GM12891 (cell line): ENCODE results near the gene GEMIN5.

ENCODE experiments used
- POLR2A ChIP-seq: IDR thresholded peaks from 2 replicates; pipeline ENCODE4 v1.6.1; 2011; ENCODE audit warnings: low read depth, low read length, control low read depth
- POLR2AphosphoS5 ChIP-seq: IDR thresholded peaks from 2 replicates; pipeline ENCODE4 v1.6.1; 2011; ENCODE audit warnings: low read depth, low read length, control low read depth
- TAF1 ChIP-seq: IDR thresholded peaks from 2 replicates; pipeline ENCODE4 v1.6.1; 2011; ENCODE audit warnings: low read depth, low read length, control low read depth

DNA sequence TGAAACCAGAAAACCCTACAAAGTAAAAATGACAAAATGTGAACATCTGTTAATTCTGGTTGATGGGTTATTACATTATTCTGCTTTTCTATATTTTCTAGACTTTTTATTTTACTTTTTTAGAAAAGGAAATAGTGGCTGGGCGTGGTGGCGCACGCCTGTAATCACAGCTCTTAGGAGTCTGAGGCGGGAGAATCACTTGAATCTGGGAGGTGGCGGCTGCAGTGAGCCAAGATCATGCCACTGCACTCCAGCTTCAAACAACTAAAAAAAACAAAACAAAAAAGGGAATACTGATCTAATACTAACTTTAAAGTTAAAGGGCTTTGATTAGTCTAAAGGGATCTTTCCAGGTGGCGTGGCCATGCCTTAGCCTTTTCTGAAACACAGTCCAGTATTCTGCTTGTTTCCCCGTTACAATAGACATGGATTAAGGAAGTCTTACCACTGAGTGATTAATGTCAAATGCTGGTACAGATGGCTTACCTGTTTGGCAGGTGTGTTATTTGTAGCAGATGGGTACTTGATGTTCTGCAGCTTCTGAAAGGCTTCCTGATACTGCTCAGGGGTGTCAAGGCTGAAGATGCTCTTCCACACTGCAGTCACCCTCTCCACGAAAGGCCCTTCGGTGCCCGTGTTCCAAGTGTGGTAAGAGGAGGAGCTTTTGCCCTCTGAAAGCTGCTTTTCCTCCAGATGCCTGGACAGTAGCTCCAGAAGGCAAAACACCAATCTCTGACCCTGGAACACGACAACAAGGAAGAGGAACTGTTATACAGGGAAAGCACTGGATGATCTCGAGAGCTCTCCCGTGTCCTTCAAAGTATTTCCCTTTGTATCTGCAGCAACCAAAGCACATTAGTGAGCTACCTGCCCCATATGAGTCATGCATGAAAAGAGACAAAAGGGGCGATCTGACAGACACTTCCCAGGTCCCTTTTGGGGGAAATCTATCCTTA, 42.1 kb downstream of the GEMIN5 start:
- TF ChIP-seq POLR2AphosphoS5 (no peak), POLR2A (no peak), TAF1 (no peak)
